HFFc6 (cell line): ENCODE results near the gene ETNK2. TPM values are rescaled to one million over a fixed set of nuclear protein-coding genes. Genes with fewer than 3 reads are reported as not detected.

Experiments
- DNase-seq: peaks from one replicate; pipeline ENCODE4 v3.0.0-alpha.2; 2018
- H3K27ac Mint-ChIP-seq: 2 replicates; pipeline ENCODE4 v1.8.0; 2020; ENCODE audit warnings: mild to moderate bottlenecking, mixed read lengths
- H3K27me3 Mint-ChIP-seq: 2 replicates; pipeline ENCODE4 v1.8.0; 2021; ENCODE audit warnings: mild to moderate bottlenecking, moderate library complexity, mixed read lengths; ENCODE audit not compliant: insufficient read depth
- H3K36me3 Mint-ChIP-seq: 2 replicates; pipeline ENCODE4 v1.8.0; 2021; ENCODE audit warnings: low read depth, mixed read lengths
- H3K4me1 Mint-ChIP-seq: 2 replicates; pipeline ENCODE4 v1.8.0; 2020; ENCODE audit warnings: low read depth, mixed read lengths
- H3K4me3 Mint-ChIP-seq: 2 replicates; pipeline ENCODE4 v1.8.0; 2020; ENCODE audit warnings: mild to moderate bottlenecking, moderate library complexity, mixed read lengths
- H3K9me3 Mint-ChIP-seq: 2 replicates; pipeline ENCODE4 v1.8.0; 2020; ENCODE audit warnings: mild to moderate bottlenecking, mixed read lengths
- CTCF ChIP-seq: fragments of 200-600 bp; sonication (generic); IDR thresholded peaks from 2 replicates; pipeline ENCODE4 v1.5.0; 2021; ENCODE audit warnings: antibody characterized with exemption, mild to moderate bottlenecking
- long read RNA-seq: library from polyadenylated mRNA; unstranded; transcript quantifications from one replicate; pipeline ENCODE4 v2.0.0, GENCODE V29; 2019
- total RNA-seq, 6 experiments: library from RNA; stranded (reverse); fragmentation: NEBNext Ultra II Directional; extraction: Animal tissue kit (Norgen Biotek cat#: 25700); gene quantifications; 2 replicates in 1 of 6; 3 replicates in 5 of 6; pipeline ENCODE4 v1.2.3, GENCODE V29; 2021

ETNK2 gene
- total RNA-seq, result 1 to 10 TPM; 3.1 to 6.3 (median 3.9) TPM
- long read RNA-seq, partial matches to known transcripts, result 1 of 5 reads
- long read RNA-seq, other reads (novel, unspliced or antisense), result 0 of 5 reads

GRCh38 chr1:204151552-204152309 is at the start of gene ETNK2:
Gene ETNK2, minus strand, starts transcription at chr1:204152044. Its CDS starts 192 bp downstream, at chr1:204151852.
- Mint-ChIP-seq H3K27me3 (peaks cover 21% of the 10 kb centered on the region), H3K27ac (no peak within 1 kb of the TSS), H3K4me3 (peak within 1 kb of the TSS; percentile 76), H3K36me3 (no peaks in the 10 kb centered on the region), H3K4me1 (no peaks in the 10 kb centered on the region), H3K9me3 (no peaks in the 10 kb centered on the region)
- no peak for DNase-seq
- TF ChIP-seq CTCF, result no peak

- Mint-ChIP-seq H3K27me3 (no peaks in the 10 kb centered on the region), H3K27ac (no peak overlapping the region), H3K4me1 (peaks cover 50% of the 10 kb centered on the region), H3K9me3 (no peaks in the 10 kb centered on the region), H3K36me3 (no peaks in the 10 kb centered on the region), H3K4me3 (no peak overlapping the region)
- DNase-seq, result no peak
- no peak for TF ChIP-seq CTCF
Observed at GRCh38 chr1:204201348-204202040, 49.6 kb upstream of the ETNK2 start.

GRCh38 chr1:204199579-204199978 is 47.7 kb upstream of the ETNK2 start:
- no peak for TF ChIP-seq CTCF
- Mint-ChIP-seq H3K27me3 (no peaks in the 10 kb centered on the region), H3K4me1 (peaks cover 54% of the 10 kb centered on the region), H3K9me3 (no peaks in the 10 kb centered on the region), H3K27ac (peak overlapping the region; percentile 72), H3K4me3 (no peak overlapping the region), H3K36me3 (no peaks in the 10 kb centered on the region)
- no peak for DNase-seq

GRCh38 chr1:204198348-204199340 is 46.8 kb upstream of the ETNK2 start:
- no peaks in the 10 kb centered on the region for H3K27me3 Mint-ChIP-seq
- H3K27ac Mint-ChIP-seq, result peak overlapping the region; percentile 72
- H3K4me1 Mint-ChIP-seq, result peaks cover 57% of the 10 kb centered on the region
- 0 out of 2 replicates have a peak overlapping the region, but pooled peaks have one; percentile 27 for H3K4me3 Mint-ChIP-seq
- TF ChIP-seq CTCF, result peak; percentile 61
- H3K36me3 Mint-ChIP-seq, result no peaks in the 10 kb centered on the region
- no peaks in the 10 kb centered on the region for H3K9me3 Mint-ChIP-seq
- peak; percentile 92 for DNase-seq

GRCh38 chr1:204197068-204197467 is 45.2 kb upstream of the ETNK2 start:
- TF ChIP-seq CTCF, result no peak
- H3K9me3 Mint-ChIP-seq, result no peaks in the 10 kb centered on the region
- no peaks in the 10 kb centered on the region for H3K36me3 Mint-ChIP-seq
- DNase-seq, result no peak
- no peak overlapping the region for H3K4me3 Mint-ChIP-seq
- no peak overlapping the region for H3K27ac Mint-ChIP-seq
- H3K27me3 Mint-ChIP-seq, result peaks cover 3% of the 10 kb centered on the region; the same call in 1 of the 2 replicates
- H3K4me1 Mint-ChIP-seq, result peaks cover 57% of the 10 kb centered on the region
